SK-N-SH (cell line): ENCODE measurements around the gene TSKS. TPM values are rescaled to one million over a fixed set of nuclear protein-coding genes. Genes with fewer than 3 reads are reported as not detected.

Experiments used
- CTCF ChIA-PET: fragments of 300-600, 350-600 bp; formaldehyde crosslinking; extraction: SDS; loops from one replicate; lab custom pipeline; 2021; lab: Yijun Ruan, JAX
- POLR2A ChIA-PET: fragments of 350-600 bp; sonication (Branson Sonifier 250); formaldehyde crosslinking; extraction: SDS; loops from one replicate; lab custom pipeline; 2020; ENCODE audit warnings: antibody characterized with exemption, inconsistent platforms; lab: Yijun Ruan, JAX
- DNase-seq: peaks from one replicate; pipeline ENCODE4 v3.0.0; 2012
- H2AFZ ChIP-seq: fragments of 200-600 bp; sonication (generic); 2 replicates; pipeline ENCODE4 v1.8.1; 2016; ENCODE audit warnings: antibody characterized with exemption, mild to moderate bottlenecking, low read depth
- H3F3A ChIP-seq: fragments of 200-600 bp; sonication (generic); replicated peaks from 2 replicates; pipeline ENCODE3; 2016; ENCODE audit warnings: antibody characterized with exemption, mild to moderate bottlenecking; ENCODE audit not compliant: insufficient read depth
- H3K27ac ChIP-seq, 2 experiments: fragments of 200-500 bp in 1 of 2; fragments of 200-600 bp in 1 of 2; sonication (Bioruptor generic) in 1 of 2; sonication (generic), shearing (Covaris generic) in 1 of 2; 2 replicates each; pipeline versions ENCODE4 v1.5.1 to v1.6.1; 2014 to 2016; ENCODE audit warnings: low read depth in 2 of 2, inconsistent platforms in 1 of 2, low read length in 1 of 2, mild to moderate bottlenecking in 1 of 2, mixed read lengths in 1 of 2
- H3K27me3 ChIP-seq: fragments of 200-600 bp; sonication (generic), shearing (Covaris generic); 2 replicates; pipeline ENCODE4 v1.6.1; 2016; ENCODE audit warnings: mixed run types; ENCODE audit not compliant: insufficient read depth
- H3K36me3 ChIP-seq, 2 experiments: fragments of 200-500 bp in 1 of 2; fragments of 200-600 bp in 1 of 2; sonication (Bioruptor generic) in 1 of 2; sonication (generic) in 1 of 2; replicated peaks in 1 of 2; 2 replicates each; pipeline versions ENCODE3 to v1.5.1; 2014 to 2016; ENCODE audit warnings: low read length in 1 of 2, mild to moderate bottlenecking in 1 of 2; ENCODE audit not compliant: insufficient read depth in 2 of 2, control insufficient read depth in 1 of 2
- H3K4me1 ChIP-seq, 2 experiments: fragments of 200-500 bp in 1 of 2; fragments of 200-600 bp in 1 of 2; sonication (Bioruptor generic) in 1 of 2; sonication (generic), shearing (Covaris generic) in 1 of 2; 2 replicates each; pipeline versions ENCODE4 v1.5.1 to v1.6.1; 2014 to 2016; ENCODE audit warnings: low read depth in 1 of 2, low read length in 1 of 2, mixed run types in 1 of 2; ENCODE audit not compliant: insufficient read depth in 2 of 2, control insufficient read depth in 1 of 2
- H3K4me2 ChIP-seq: fragments of 200-600 bp; sonication (generic), shearing (Covaris generic); 2 replicates; pipeline ENCODE4 v1.6.1; 2017; ENCODE audit warnings: mixed run types
- H3K4me3 ChIP-seq, 2 experiments: fragments of 200-500 bp in 1 of 2; fragments of 200-600 bp in 1 of 2; sonication (Bioruptor generic) in 1 of 2; sonication (generic), shearing (Covaris generic) in 1 of 2; 2 replicates each; pipeline versions ENCODE4 v1.5.1 to v1.8.1; 2014 to 2016; ENCODE audit warnings: low read depth in 2 of 2, inconsistent platforms in 1 of 2, low read length in 1 of 2, mild to moderate bottlenecking in 1 of 2, mixed read lengths in 1 of 2, moderate library complexity in 1 of 2
- H3K79me2 ChIP-seq: fragments of 200-600 bp; sonication (generic); 2 replicates; pipeline ENCODE4 v1.8.1; 2017; ENCODE audit warnings: mild to moderate bottlenecking; ENCODE audit not compliant: insufficient read depth
- H3K9ac ChIP-seq: fragments of 200-600 bp; sonication (generic); 2 replicates; pipeline ENCODE4 v1.6.1; 2017; ENCODE audit warnings: mixed run types
- H3K9me2 ChIP-seq: fragments of 200-600 bp; sonication (generic); 2 replicates; pipeline ENCODE4 v1.6.1; 2017; ENCODE audit warnings: mixed run types
- H3K9me3 ChIP-seq: fragments of 200-600 bp; sonication (generic); 2 replicates; pipeline ENCODE4 v1.6.1; 2017; ENCODE audit warnings: mixed run types, mild to moderate bottlenecking, moderate library complexity
- H4K20me1 ChIP-seq: fragments of 200-600 bp; sonication (generic); 2 replicates; pipeline ENCODE4 v1.6.1; 2017; ENCODE audit warnings: mild to moderate bottlenecking, mixed run types; ENCODE audit not compliant: insufficient read depth
- CTCF ChIP-seq: fragments of 200-600 bp; sonication (generic); IDR thresholded peaks from 2 replicates; pipeline ENCODE4 v1.6.1; 2017; ENCODE audit warnings: antibody characterized with exemption, mild to moderate bottlenecking, moderate library complexity
- EP300 ChIP-seq, 2 experiments: IDR thresholded peaks; 2 replicates each; pipeline versions ENCODE4 v1.4.0 to v1.6.1; 2012; ENCODE audit warnings: borderline replicate concordance in 1 of 2, low read depth in 1 of 2, low read length in 1 of 2
- FOSL2 ChIP-seq: IDR thresholded peaks from 2 replicates; pipeline ENCODE4 v1.4.0; 2012; ENCODE audit warnings: low read depth, mild to moderate bottlenecking, moderate library complexity, borderline replicate concordance
- FOXJ3 ChIP-seq: sonication (generic); formaldehyde crosslinking; IDR thresholded peaks from 2 replicates; pipeline ENCODE4 v1.5.1; 2020; ENCODE audit warnings: mild to moderate bottlenecking, missing genetic modification reagents
- JUND ChIP-seq: IDR thresholded peaks from 2 replicates; pipeline ENCODE4 v1.4.0; 2012
- MXI1 ChIP-seq: IDR thresholded peaks from 2 replicates; pipeline ENCODE4 v1.6.1; 2012; ENCODE audit warnings: mild to moderate bottlenecking, low read depth, low read length, improper control_type of control experiment
- NFIC ChIP-seq: IDR thresholded peaks from 2 replicates; pipeline ENCODE4 v1.4.0; 2012; ENCODE audit warnings: borderline replicate concordance
- RCOR1 ChIP-seq: fragments of 150-350 bp; IDR thresholded peaks from 2 replicates; pipeline ENCODE4 v1.6.1; 2017; ENCODE audit warnings: antibody characterized with exemption, low read length
- RFX5 ChIP-seq: IDR thresholded peaks from 2 replicates; pipeline ENCODE4 v1.6.1; 2012; ENCODE audit warnings: mild to moderate bottlenecking, improper control_type of control experiment, low read length
- TCF12 ChIP-seq: IDR thresholded peaks from 2 replicates; pipeline ENCODE4 v1.4.0; 2012
- USF1 ChIP-seq: IDR thresholded peaks from 2 replicates; pipeline ENCODE4 v1.4.0; 2012; ENCODE audit warnings: low read depth, borderline replicate concordance
- WGBS: methylation state at CpG from one replicate; pipeline ENCODE4 v1.1.6; 2017; ENCODE audit warnings: low lambda C conversion rate; 5-methylcytosine and 5-hydroxymethylcytosine counted together
- polyA plus RNA-seq, 3 experiments: library from polyadenylated mRNA; depleted of rRNA; stranded (reverse); fragments of >200 nt; gene quantifications; 2 replicates each; pipeline ENCODE4 v1.2.3, GENCODE V29; 2012
- TF ChIP-seq, protein P1 (sequence below): IDR thresholded peaks from 2 replicates; pipeline ENCODE4 v1.6.1; 2012; ENCODE audit warnings: mild to moderate bottlenecking, low read depth, low read length, moderate library complexity

TSKS gene
- polyA plus RNA-seq, 1 of the 3 experiments (the other 2 are of a cell fraction): not detected

DNA sequence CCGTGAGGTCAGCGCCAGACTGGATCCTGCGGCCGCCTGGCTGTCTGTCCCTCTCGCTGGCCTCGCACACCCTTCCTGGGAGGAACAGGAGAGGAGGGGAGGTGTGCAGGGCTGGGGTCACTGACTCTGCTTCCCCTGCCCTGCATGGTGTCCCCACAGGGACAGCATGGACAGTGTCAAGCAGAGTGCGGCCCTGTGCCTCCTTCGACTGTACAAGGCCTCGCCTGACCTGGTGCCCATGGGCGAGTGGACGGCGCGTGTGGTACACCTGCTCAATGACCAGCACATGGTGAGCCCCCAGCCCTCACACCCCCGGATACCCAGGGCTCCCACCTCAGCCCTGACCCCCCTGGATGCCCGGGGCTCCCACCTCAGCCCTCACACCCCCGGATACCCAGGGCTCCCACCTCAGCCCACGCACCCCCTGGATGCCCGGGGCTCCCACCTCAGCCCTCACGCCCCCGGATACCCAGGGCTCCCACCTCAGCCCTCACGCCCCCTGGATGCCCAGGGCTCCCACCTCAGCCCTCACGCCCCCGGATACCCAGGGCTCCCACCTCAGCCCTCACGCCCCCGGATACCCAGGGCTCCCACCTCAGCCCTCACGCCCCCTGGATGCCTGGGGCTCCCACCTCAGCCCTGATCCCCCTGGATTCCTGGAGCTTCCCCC lies 28.8 kb upstream of the TSKS start:
- no peak for TF ChIP-seq TCF12
- no peak for TF ChIP-seq MXI1
- TF ChIP-seq, protein P1, sequence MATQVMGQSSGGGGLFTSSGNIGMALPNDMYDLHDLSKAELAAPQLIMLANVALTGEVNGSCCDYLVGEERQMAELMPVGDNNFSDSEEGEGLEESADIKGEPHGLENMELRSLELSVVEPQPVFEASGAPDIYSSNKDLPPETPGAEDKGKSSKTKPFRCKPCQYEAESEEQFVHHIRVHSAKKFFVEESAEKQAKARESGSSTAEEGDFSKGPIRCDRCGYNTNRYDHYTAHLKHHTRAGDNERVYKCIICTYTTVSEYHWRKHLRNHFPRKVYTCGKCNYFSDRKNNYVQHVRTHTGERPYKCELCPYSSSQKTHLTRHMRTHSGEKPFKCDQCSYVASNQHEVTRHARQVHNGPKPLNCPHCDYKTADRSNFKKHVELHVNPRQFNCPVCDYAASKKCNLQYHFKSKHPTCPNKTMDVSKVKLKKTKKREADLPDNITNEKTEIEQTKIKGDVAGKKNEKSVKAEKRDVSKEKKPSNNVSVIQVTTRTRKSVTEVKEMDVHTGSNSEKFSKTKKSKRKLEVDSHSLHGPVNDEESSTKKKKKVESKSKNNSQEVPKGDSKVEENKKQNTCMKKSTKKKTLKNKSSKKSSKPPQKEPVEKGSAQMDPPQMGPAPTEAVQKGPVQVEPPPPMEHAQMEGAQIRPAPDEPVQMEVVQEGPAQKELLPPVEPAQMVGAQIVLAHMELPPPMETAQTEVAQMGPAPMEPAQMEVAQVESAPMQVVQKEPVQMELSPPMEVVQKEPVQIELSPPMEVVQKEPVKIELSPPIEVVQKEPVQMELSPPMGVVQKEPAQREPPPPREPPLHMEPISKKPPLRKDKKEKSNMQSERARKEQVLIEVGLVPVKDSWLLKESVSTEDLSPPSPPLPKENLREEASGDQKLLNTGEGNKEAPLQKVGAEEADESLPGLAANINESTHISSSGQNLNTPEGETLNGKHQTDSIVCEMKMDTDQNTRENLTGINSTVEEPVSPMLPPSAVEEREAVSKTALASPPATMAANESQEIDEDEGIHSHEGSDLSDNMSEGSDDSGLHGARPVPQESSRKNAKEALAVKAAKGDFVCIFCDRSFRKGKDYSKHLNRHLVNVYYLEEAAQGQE: no peak
- TF ChIP-seq FOXJ3 (CRISPR knock-in tag): no peak
- TF ChIP-seq RFX5: no peak
- TF ChIP-seq USF1: no peak
- ChIA-PET POLR2A (no interaction called here), CTCF (no interaction called here)
- Histone ChIP-seq H3K27ac (no peak overlapping the region), H4K20me1 (no peaks in the 10 kb centered on the region), H3K79me2 (peaks cover 10% of the 10 kb centered on the region; the same call in 1 of the 2 replicates), H3K36me3 (peaks cover 19 to 29% of the 10 kb centered on the region in 2 experiments), H3K9ac (no peak overlapping the region), H3K9me3 (no peaks in the 10 kb centered on the region), H3F3A (no peaks in the 10 kb centered on the region), H3K27me3 (no peaks in the 10 kb centered on the region), H3K9me2 (no peaks in the 10 kb centered on the region), H3K4me1 (no peaks in the 10 kb centered on the region), H2AFZ (no peak overlapping the region), H3K4me3 (no peak overlapping the region), H3K4me2 (no peak overlapping the region)
- WGBS: 94% methylated on average over 10 of the region's 26 CpGs
- DNase-seq: no peak

- Histone ChIP-seq H3K4me3 (no peak overlapping the region), H3K4me1 (no peaks in the 10 kb centered on the region), H3K79me2 (peaks cover 14% of the 10 kb centered on the region; the same call in 1 of the 2 replicates), H3K9me2 (no peaks in the 10 kb centered on the region), H3K27me3 (no peaks in the 10 kb centered on the region), H3K27ac (no peak overlapping the region), H3K4me2 (no peak overlapping the region), H3K36me3 (peaks cover 9 to 19% of the 10 kb centered on the region in 2 experiments), H3K9me3 (no peaks in the 10 kb centered on the region), H4K20me1 (no peaks in the 10 kb centered on the region), H3F3A (no peaks in the 10 kb centered on the region), H2AFZ (no peak overlapping the region), H3K9ac (no peak overlapping the region)
- POLR2A ChIA-PET: no interaction called here
- DNase-seq: no peak
- no peak for TF ChIP-seq TCF12
- no peak for TF ChIP-seq FOSL2
- TF ChIP-seq RCOR1: no peak
- no peak for TF ChIP-seq EP300 (IDR thresholded peaks at IDR 0.05; ENCODE audit: borderline replicate concordance in 1 of 2, low read depth in 1 of 2, low read length in 1 of 2)
- no peak for TF ChIP-seq CTCF
- TF ChIP-seq JUND: no peak
- TF ChIP-seq NFIC: no peak
- no peak for TF ChIP-seq FOXJ3 (CRISPR knock-in tag)
- CTCF ChIA-PET: no interaction called here
- WGBS: 96% methylated on average over 9 of the region's 9 CpGs
Observed at GRCh38 chr19:49790866-49791265, 27.8 kb upstream of the TSKS start.
